Stimulated activated CD4-positive, alpha-beta T cell treated with anti-CD3 and anti-CD28 coated beads, Interleukin-15, amount 100 ng/mL, for 24 hours (primary cell): Measurements from ENCODE around the gene STK32A.
"Not testable (repeated sequence)": the region's sequence is repeated elsewhere in the genome, so short reads cannot be mapped to it uniquely, and the experiment has no call there.

Experiments
- DNase-seq: peaks from one replicate; pipeline ENCODE4 v3.0.0-alpha.2; 2020

Gene STK32A

GRCh38 chr5:147348451-147348850 lies 113.6 kb downstream of the STK32A start:
- no peak for DNase-seq

- DNase-seq: no peak
Measured at GRCh38 chr5:147349241-147349640, 114.4 kb downstream of the STK32A start.

GRCh38 chr5:147359101-147359500 lies 124.3 kb downstream of the STK32A start:
- no peak for DNase-seq

GRCh38 chr5:147359581-147359980 lies 124.8 kb downstream of the STK32A start:
- DNase-seq: no peak

- no peak for DNase-seq
Measured at GRCh38 chr5:147360816-147361215, 126.0 kb downstream of the STK32A start.

GRCh38 chr5:147361441-147362175 lies 126.8 kb downstream of the STK32A start:
- DNase-seq: no peak

GRCh38 chr5:147367381-147367780 lies 132.6 kb downstream of the STK32A start:
- DNase-seq: not testable (repeated sequence)

GRCh38 chr5:147369742-147370374 lies 135.0 kb downstream of the STK32A start:
- no peak for DNase-seq

- no peak for DNase-seq
Measured at GRCh38 chr5:147371290-147371689, 136.5 kb downstream of the STK32A start.

GRCh38 chr5:147372191-147372590 lies 137.4 kb downstream of the STK32A start:
- no peak for DNase-seq

- DNase-seq: no peak
Measured at GRCh38 chr5:147373328-147373727, 138.5 kb downstream of the STK32A start.

- DNase-seq: no peak
Measured at GRCh38 chr5:147375151-147375550, 140.3 kb downstream of the STK32A start.

- no peak for DNase-seq
Measured at GRCh38 chr5:147377682-147378081, 142.9 kb downstream of the STK32A start.

- DNase-seq: no peak
Measured at GRCh38 chr5:147381555-147381954, 146.7 kb downstream of the STK32A start.

- DNase-seq: no peak
Measured at GRCh38 chr5:147382776-147383175, 147.9 kb downstream of the STK32A start.

- no peak for DNase-seq
Measured at GRCh38 chr5:147384346-147385193, 149.7 kb downstream of the STK32A start.

GRCh38 chr5:147387109-147387508 lies 152.3 kb downstream of the STK32A start:
- no peak for DNase-seq

- no peak for DNase-seq
Measured at GRCh38 chr5:147388184-147389108, 153.6 kb downstream of the STK32A start.

- no peak for DNase-seq
Measured at GRCh38 chr5:147390654-147391225, 155.9 kb downstream of the STK32A start.

- DNase-seq: no peak
Measured at GRCh38 chr5:147391781-147392180, 157.0 kb downstream of the STK32A start.

GRCh38 chr5:147393874-147394672 lies 159.2 kb downstream of the STK32A start:
- DNase-seq: no peak
